Measurements from ENCODE around the gene DGKZ. TPM values are rescaled to one million over a fixed set of nuclear protein-coding genes. Genes with fewer than 3 reads are reported as not detected.

DGKZ gene
- total and polyA plus RNA-seq, 2 of the 13 experiments (the other 11 are each of a cell fraction or from before 2014, with no cell fraction given): 15.8 to 20.7 TPM

GRCh38 chr11:46392421-46393230, 45.4 kb downstream of the DGKZ start (continued):
- TF ChIP-seq ZBTB10 (CRISPR knock-in tag; IDR thresholded peaks at IDR 0.05; ENCODE audit: borderline replicate concordance) (peak; percentile 97), ZNF354B (CRISPR knock-in tag; IDR thresholded peaks at IDR 0.05) (no peak), ZHX1 (CRISPR knock-in tag; IDR thresholded peaks at IDR 0.05; ENCODE audit: low read depth) (peak; percentile 87; the same call in 1 of the 2 replicates), ZNF264 (CRISPR knock-in tag; IDR thresholded peaks at IDR 0.05) (peak; percentile 96), ATF7 (IDR thresholded peaks at IDR 0.05) (no peak), ATF7 (CRISPR knock-in tag; IDR thresholded peaks at IDR 0.05) (no peak), FLYWCH1 (CRISPR knock-in tag; IDR thresholded peaks at IDR 0.05) (peak; percentile 97), SMAD1 (CRISPR knock-in tag; IDR thresholded peaks at IDR 0.05; ENCODE audit: borderline replicate concordance, low read depth) (peak; percentile 72; the same call in 1 of the 2 replicates), ZNF44 (CRISPR knock-in tag; IDR thresholded peaks at IDR 0.05) (peak; percentile 93), CAMTA2 (CRISPR knock-in tag; IDR thresholded peaks at IDR 0.05; ENCODE audit: borderline replicate concordance) (peak; percentile 92; the same call in 1 of the 2 replicates), FOXA1 (IDR thresholded peaks at IDR 0.05) (no peak), FOXA1 (CRISPR knock-in tag; IDR thresholded peaks at IDR 0.05) (no peak), SP2 (CRISPR knock-in tag; IDR thresholded peaks at IDR 0.05) (0 out of 2 replicates have a peak, but pooled peaks have one; percentile 47), PAXIP1 (CRISPR knock-in tag; conservative IDR thresholded peaks at IDR 0.05) (peak; percentile 27; the same call in 1 of the 2 replicates), TAF1 (CRISPR knock-in tag; IDR thresholded peaks at IDR 0.05) (peak; percentile 45; the same call in 1 of the 2 replicates), STAT6 (CRISPR knock-in tag; IDR thresholded peaks at IDR 0.05; ENCODE audit: borderline replicate concordance) (peak; percentile 49; the same call in 1 of the 2 replicates), ZNF292 (CRISPR knock-in tag; IDR thresholded peaks at IDR 0.05; ENCODE audit: borderline replicate concordance, low read depth) (peak; percentile 67; the same call in 1 of the 2 replicates)

Data from HepG2 (cell line).